ENCODE data around the gene TMEM74B. TPM values are rescaled to one million over a fixed set of nuclear protein-coding genes. Genes with fewer than 3 reads are reported as not detected.

The TMEM74B gene
- total and polyA plus RNA-seq, 9 of the 15 experiments (the other 6 are each of a cell fraction or from before 2014, with no cell fraction given) = 0.24 to 19.0 (median 7.5) TPM

GRCh38 chr20:1187605-1188171 is 2.9 kb upstream of the TMEM74B start (continued):
- TF ChIP-seq ARID4B (CRISPR knock-in tag; IDR thresholded peaks at IDR 0.05) (no peak), ZNF592 (IDR thresholded peaks at IDR 0.05) (0 out of 2 replicates have a peak, but pooled peaks have one; percentile 9), ZBTB9 (CRISPR knock-in tag; IDR thresholded peaks at IDR 0.05) (no peak), DMBX1 (CRISPR knock-in tag; IDR thresholded peaks at IDR 0.05; ENCODE audit: borderline replicate concordance) (no peak), PRDM10 (IDR thresholded peaks at IDR 0.05; ENCODE audit: partially characterized antibody) (peak; percentile 79), CEBPB (tag; IDR thresholded peaks at IDR 0.05) (peak; percentile 47; the same call in 1 of the 2 replicates), ZNF395 (CRISPR knock-in tag; IDR thresholded peaks at IDR 0.05) (no peak), MCM3 (IDR thresholded peaks at IDR 0.05) (no peak), SPI1 (IDR thresholded peaks at IDR 0.05; ENCODE audit: borderline replicate concordance, low read depth, low read length) (peak; percentile 58; the same call in 1 of the 2 replicates), JUND (IDR thresholded peaks at IDR 0.05; ENCODE audit: borderline replicate concordance, low read depth, low read length) (peak; percentile 37; the same call in 1 of the 2 replicates), JUND (tag; IDR thresholded peaks at IDR 0.05; ENCODE audit: borderline replicate concordance, low read depth, low read length) (peak; percentile 60; the same call in 1 of the 3 replicates)

Data from K562 (cell line).